Stomach (tissue), 9 donors: ENCODE data around the gene TBL1XR1. TPM values are rescaled to one million over a fixed set of nuclear protein-coding genes. Genes with fewer than 3 reads are reported as not detected.
A peak's percentile ranks its signal among the peaks of the same experiment; 100 is the strongest.

Experiments
- DNase-seq, 2 donors: peaks; one replicate each; pipeline versions ENCODE4 v3.0.0 to v3.0.0-alpha.2; 2013 to 2019
- H3K27ac ChIP-seq, 5 donors: fragments of 200-600 bp in 4 of 5; sonication (generic) in 4 of 5; one replicate each; pipeline ENCODE4 v1.5.1; 2013 to 2019; ENCODE audit warnings: mild to moderate bottlenecking in 1 of 5, moderate library complexity in 1 of 5
- H3K27me3 ChIP-seq, 3 donors: fragments of 200-600 bp; sonication (generic); one replicate each; pipeline ENCODE4 v1.5.1; 2017 to 2019; ENCODE audit warnings: mixed run types in 1 of 3
- H3K36me3 ChIP-seq, 4 donors: fragments of 200-600 bp; sonication (generic); 1 replicate in 3 of 4; 2 replicates in 1 of 4; pipeline ENCODE4 v1.5.1; 2016 to 2019
- H3K4me1 ChIP-seq, 4 donors: fragments of 200-600 bp; sonication (generic); one replicate each; pipeline ENCODE4 v1.5.1; 2016 to 2019
- H3K4me3 ChIP-seq, 4 donors: fragments of 200-600 bp; sonication (generic) in 3 of 4; one replicate each; pipeline ENCODE4 v1.5.1; 2016 to 2019; ENCODE audit warnings: mild to moderate bottlenecking in 1 of 4
- H3K9me3 ChIP-seq, 4 donors: fragments of 200-600 bp; sonication (generic); one replicate each; pipeline ENCODE4 v1.5.1; 2016 to 2019
- CTCF ChIP-seq, 7 experiments: fragments of 450-650 bp in 4 of 7; fragments of 200-600 bp in 3 of 7; sonication (generic) in 3 of 7; IDR thresholded peaks; one replicate each; pipeline ENCODE4 v1.5.1; 2016 to 2019; ENCODE audit warnings: antibody characterized with exemption in 7 of 7, control low read depth in 2 of 7, mild to moderate bottlenecking in 1 of 7
- EP300 ChIP-seq: sonication (generic); formaldehyde crosslinking; IDR thresholded peaks from one replicate; pipeline ENCODE4 v1.6.1; 2017; ENCODE audit warnings: antibody characterized with exemption
- POLR2A ChIP-seq, 4 donors: fragments of 450-650 bp; IDR thresholded peaks; one replicate each; pipeline ENCODE4 v1.6.1; 2016; ENCODE audit warnings: antibody characterized with exemption in 4 of 4, control low read depth in 2 of 4, mild to moderate bottlenecking in 1 of 4, moderate library complexity in 1 of 4
- POLR2AphosphoS5 ChIP-seq, 3 donors: sonication (generic); formaldehyde crosslinking; IDR thresholded peaks; one replicate each; pipeline ENCODE4 v1.6.1; 2016; ENCODE audit warnings: antibody characterized with exemption in 3 of 3
- WGBS, 5 donors: extraction: QIAGEN DNeasy Blood & Tissue Kit in 3 of 5; methylation state at CpG; one replicate each; pipeline versions ENCODE4 v1.1.5 to v1.1.7; 2013 to 2018; 5-methylcytosine and 5-hydroxymethylcytosine counted together
- intact Hi-C: fragments of 100-400 bp; cut with DNase I; formaldehyde crosslinking; loops from one replicate; pipeline ENCODE4 v1.15.1; 2023; ENCODE audit warnings: low total_unique reads
- polyA plus RNA-seq, 3 donors: library from polyadenylated mRNA; stranded (reverse); fragments of 200-250 nt; gene quantifications; one replicate each; pipeline ENCODE4 v1.2.3, GENCODE V29; 2013
- total RNA-seq, 5 donors: library from RNA; depleted of rRNA; stranded (reverse); fragments of >200 nt; gene quantifications; one replicate each; pipeline versions ENCODE4 v1.1.0 to v1.2.3, GENCODE V29; 2014 to 2016
- donor health status: healthy with polysubstance abuse.
- donor health status: Bipolar disorder and iron deficiency.
- donor health status: healthy.

Gene TBL1XR1
- total and polyA plus RNA-seq, 8 donors, result 11.6 to 217 (median 41.1) TPM

- H3K27me3 ChIP-seq, result no peaks in the 10 kb centered on the region
- no peaks in the 10 kb centered on the region for H3K9me3 ChIP-seq
- TF ChIP-seq POLR2AphosphoS5 (IDR thresholded peaks at IDR 0.05) (no peak), EP300 (no peak), POLR2A (IDR thresholded peaks at IDR 0.05) (no peak), CTCF (IDR thresholded peaks at IDR 0.05) (no peak)
- H3K4me1 ChIP-seq, result peaks cover 3 to 68% (median 33%) of the 10 kb centered on the region in 4 donors
- no peak overlapping the region for H3K27ac ChIP-seq
- 68 to 83% (median 72%) methylated on average over 1 of the region's 1 CpG for WGBS, 5 donors
- H3K36me3 ChIP-seq, result no peaks in the 10 kb centered on the region
- H3K4me3 ChIP-seq, result no peak overlapping the region
- no peak for DNase-seq
- intact Hi-C loops, result loop anchor here (5.0 to 10.0 kb wide), 2 partner anchors 136 to 309 kb away; no protein-coding TSS in a partner anchor
These were observed 141.4 kb downstream of the TBL1XR1 start for GRCh38 chr3:177055605-177056571.

- Histone ChIP-seq H3K4me1 (peaks cover 3 to 62% (median 28%) of the 10 kb centered on the region in 4 donors), H3K27ac (no peak overlapping the region), H3K4me3 (no peak overlapping the region), H3K9me3 (no peaks in the 10 kb centered on the region), H3K36me3 (peaks cover 9 to 24% (median 15%) of the 10 kb centered on the region in 4 donors), H3K27me3 (no peaks in the 10 kb centered on the region)
- WGBS, 5 donors, result 67 to 89% (median 75%) methylated on average over 2 of the region's 2 CpGs
- no peak for TF ChIP-seq POLR2A (IDR thresholded peaks at IDR 0.05)
- TF ChIP-seq POLR2AphosphoS5 (IDR thresholded peaks at IDR 0.05), result no peak
- TF ChIP-seq CTCF (IDR thresholded peaks at IDR 0.05), result no peak
- no peak for TF ChIP-seq EP300
- DNase-seq, result no peak
- intact Hi-C loops, result loop anchor here (10.0 kb wide), 1 partner anchor 312 kb away; no protein-coding TSS in a partner anchor
These were observed 144.2 kb downstream of the TBL1XR1 start for GRCh38 chr3:177053107-177053506.

- Histone ChIP-seq H3K9me3 (no peaks in the 10 kb centered on the region), H3K27ac (no peak overlapping the region), H3K36me3 (peaks cover 9 to 41% (median 29%) of the 10 kb centered on the region in 4 donors), H3K4me1 (peaks cover 3 to 52% (median 24%) of the 10 kb centered on the region in 4 donors), H3K27me3 (no peaks in the 10 kb centered on the region), H3K4me3 (no peak overlapping the region)
- intact Hi-C loops, result loop anchor here (10.0 kb wide), 1 partner anchor 313 kb away; no protein-coding TSS in a partner anchor
- DNase-seq, result peak in 1 of 2 donors; percentile 48
- TF ChIP-seq EP300 (no peak), POLR2A (IDR thresholded peaks at IDR 0.05) (no peak), POLR2AphosphoS5 (IDR thresholded peaks at IDR 0.05) (no peak), CTCF (IDR thresholded peaks at IDR 0.05) (no peak)
- WGBS, 5 donors, result 57 to 65% (median 58%) methylated on average over 4 of the region's 4 CpGs
These were observed 145.9 kb downstream of the TBL1XR1 start for GRCh38 chr3:177051411-177051810.

GRCh38 chr3:177050501-177051237, 146.6 kb downstream of the TBL1XR1 start:
- 38 to 49% (median 43%) methylated on average over 5 of the region's 5 CpGs for WGBS, 5 donors
- H3K27me3 ChIP-seq, result no peaks in the 10 kb centered on the region
- TF ChIP-seq EP300, result no peak
- TF ChIP-seq CTCF (IDR thresholded peaks at IDR 0.05), result peak in 5 of 7 experiments; percentile 31 to 67 (median 48)
- TF ChIP-seq POLR2AphosphoS5 (IDR thresholded peaks at IDR 0.05), result no peak
- DNase-seq, result peak in 1 of 2 donors; percentile 79
- peaks cover 9 to 48% (median 36%) of the 10 kb centered on the region in 4 donors for H3K36me3 ChIP-seq
- intact Hi-C loops, result loop anchor here (10.0 kb wide), 1 partner anchor 314 kb away; no protein-coding TSS in a partner anchor
- H3K9me3 ChIP-seq, result no peaks in the 10 kb centered on the region
- H3K4me1 ChIP-seq, result peaks cover 0 to 46% (median 20%) of the 10 kb centered on the region in 4 donors
- no peak overlapping the region for H3K4me3 ChIP-seq
- H3K27ac ChIP-seq, result no peak overlapping the region
